GM12891 (cell line): ENCODE data around the gene PDXDC1.

Experiments
- POLR2A ChIP-seq: IDR thresholded peaks from 2 replicates; pipeline ENCODE4 v1.6.1; 2011; ENCODE audit warnings: low read depth, low read length, control low read depth
- POLR2AphosphoS5 ChIP-seq: IDR thresholded peaks from 2 replicates; pipeline ENCODE4 v1.6.1; 2011; ENCODE audit warnings: low read depth, low read length, control low read depth
- TAF1 ChIP-seq: IDR thresholded peaks from 2 replicates; pipeline ENCODE4 v1.6.1; 2011; ENCODE audit warnings: low read depth, low read length, control low read depth

DNA sequence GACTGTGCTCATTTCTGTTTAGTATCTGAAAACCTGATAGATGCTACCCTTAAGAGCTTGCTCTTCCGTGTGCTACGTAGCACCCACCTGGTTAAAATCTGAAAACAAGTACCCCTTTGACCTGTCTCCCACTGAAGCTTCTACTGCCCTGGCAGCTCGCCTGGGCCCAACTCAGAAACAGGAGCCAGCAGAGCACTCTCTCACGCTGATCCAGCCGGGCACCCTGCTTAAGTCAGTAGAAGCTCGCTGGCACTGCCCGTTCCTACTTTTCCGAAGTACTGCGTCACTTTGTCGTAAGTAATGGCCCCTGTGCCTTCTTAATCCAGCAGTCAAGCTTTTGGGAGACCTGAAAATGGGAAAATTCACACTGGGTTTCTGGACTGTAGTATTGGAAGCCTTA lies 62.2 kb downstream of the PDXDC1 start:
- TF ChIP-seq TAF1 (no peak), POLR2AphosphoS5 (no peak), POLR2A (no peak)
